ENCODE data around the gene ATOH8.

- no peak for TF ChIP-seq POLR2A (IDR thresholded peaks at IDR 0.05; ENCODE audit: low read depth, low read length)
- no peak for TF ChIP-seq POLR2AphosphoS5 (IDR thresholded peaks at IDR 0.05; ENCODE audit: insufficient read depth, low read depth, low read length)
These were observed 4.1 kb downstream of the ATOH8 start for GRCh38 chr2:85757860-85758259.

All from endothelial cell of umbilical vein (primary cell).